ENCODE results near the gene CRYM. TPM values are rescaled to one million over a fixed set of nuclear protein-coding genes. Genes with fewer than 3 reads are reported as not detected.

Gene CRYM
- total and polyA plus RNA-seq, 10 of the 15 experiments (the other 5 are each of a cell fraction or from before 2014, with no cell fraction given), result 0.30 to 6.1 (median 3.9) TPM

- TF ChIP-seq ZZZ3 (IDR thresholded peaks at IDR 0.05; ENCODE audit: control insufficient read depth, insufficient read length, low read depth), result no peak
- no peak for TF ChIP-seq CBX3 (IDR thresholded peaks at IDR 0.05; ENCODE audit: borderline replicate concordance, low read depth)
- no peak for TF ChIP-seq PAX5 (IDR thresholded peaks at IDR 0.05; ENCODE audit: borderline replicate concordance, low read depth, low read length)
- TF ChIP-seq NR2C1 (IDR thresholded peaks at IDR 0.05), result no peak
- TF ChIP-seq CTCF (IDR thresholded peaks at IDR 0.05 in 2 of 3, conservative IDR thresholded peaks at IDR 0.05 in 1 of 3; ENCODE audit: control insufficient read depth in 2 of 3, extremely low read depth in 1 of 3, insufficient read depth in 1 of 3, low read depth in 3 of 3, low read length in 3 of 3), result peak; percentile 69 to 96 (median 70)
These were observed at the start of gene CRYM (continued) for GRCh38 chr16:21277927-21278706.

GRCh38 chr16:21327046-21327445, 49.0 kb upstream of the CRYM start:
- SMC1A ChIA-PET (ENCODE audit: uncharacterized antibody, unreplicated experiment), result no interaction called here
- POLR2A ChIA-PET, result interaction anchor here (0.5 kb wide), 2 partner anchors 18 to 238 kb away, joined by 3 to 5 read pairs; no protein-coding TSS in a partner anchor
- Histone ChIP-seq H3K4me2 (ENCODE audit: control insufficient read depth, insufficient read depth) (no peak overlapping the region), H3K27me3 (replicated peaks in 1 of 2; ENCODE audit: control insufficient read depth in 2 of 2, insufficient read depth in 2 of 2, low read length in 1 of 2) (no peaks in the 10 kb centered on the region), H4K20me1 (ENCODE audit: control insufficient read depth, insufficient read depth) (no peaks in the 10 kb centered on the region), H3K36me3 (ENCODE audit: control insufficient read depth in 2 of 2, insufficient read depth in 2 of 2, low read length in 1 of 2) (no peaks in the 10 kb centered on the region), H3K79me2 (ENCODE audit: control insufficient read depth, insufficient read depth, low read length) (no peaks in the 10 kb centered on the region), H3K9ac (ENCODE audit: control insufficient read depth, insufficient read depth, low read length) (no peak overlapping the region), H2AFZ (ENCODE audit: control insufficient read depth, low read depth, low read length) (no peak overlapping the region), H3K4me1 (ENCODE audit: control insufficient read depth, insufficient read depth, low read length) (no peaks in the 10 kb centered on the region), H3K27ac (ENCODE audit: control insufficient read depth, insufficient read depth) (no peak overlapping the region), H3K9me3 (replicated peaks; ENCODE audit: control insufficient read depth, insufficient read depth, low read length) (no peaks in the 10 kb centered on the region), H3K4me3 (no peak overlapping the region)
- RAD21 ChIA-PET (ENCODE audit: unreplicated experiment), result no interaction called here
- no TSS peak for BruUV-seq (replicated peaks)
- ATAC-seq (no peak), FAIRE-seq (no peak), DNase-seq (ENCODE audit: low read depth, low spot score) (no peak)
- intact Hi-C loops (cut with micrococcal nuclease; ENCODE audit: unreplicated experiment), result no loop called here
- TF ChIP-seq NFXL1 (IDR thresholded peaks at IDR 0.05; ENCODE audit: borderline replicate concordance), result no peak
- no peak for TF ChIP-seq MTA3 (IDR thresholded peaks at IDR 0.05; ENCODE audit: borderline replicate concordance, low read length)
- no peak for TF ChIP-seq RCOR1 (conservative IDR thresholded peaks at IDR 0.05; ENCODE audit: low read depth, low read length)
- no peak for TF ChIP-seq FOXM1 (IDR thresholded peaks at IDR 0.05; ENCODE audit: low read depth, low read length)
- TF ChIP-seq CBFB (IDR thresholded peaks at IDR 0.05; ENCODE audit: low read depth), result no peak
- no peak for TF ChIP-seq TBL1XR1 (IDR thresholded peaks at IDR 0.05; ENCODE audit: low read depth, low read length)
- no peak for TF ChIP-seq HDAC2 (IDR thresholded peaks at IDR 0.05)
- no peak for TF ChIP-seq ZSCAN29 (IDR thresholded peaks at IDR 0.05)
- in situ Hi-C loops (cut with MboI), result loop anchor here (10.0 kb wide), 1 partner anchor 1368 kb away; no protein-coding TSS in a partner anchor
- 69% methylated on average over 3 of the region's 3 CpGs for WGBS (ENCODE audit: insufficient coverage, insufficient replicate concordance, low lambda C conversion rate, missing lambda C conversion rate)
- CTCF ChIA-PET, result no interaction called here
